HepG2 (cell line): ENCODE measurements around the gene COMMD2. TPM values are rescaled to one million over a fixed set of nuclear protein-coding genes. Genes with fewer than 3 reads are reported as not detected.

ENCODE experiments used
- ATAC-seq: fragments of 200-7000 bp; cut with Tn5 transposase; 3 replicates; pipeline ENCODE4 v1.9.1; 2020; ENCODE audit warnings: mild to moderate bottlenecking, moderate library complexity
- BruUV-seq: library from RNA; stranded (reverse); fragments of 400-500 nt; replicated peaks from 2 replicates; lab custom pipeline; 2021; lab: Mats Ljungman, UMichigan
- CTCF ChIA-PET: fragments of 300-600 bp; formaldehyde crosslinking; extraction: SDS; loops from one replicate; lab custom pipeline; 2021; ENCODE audit warnings: low total read pairs, inconsistent platforms, low intra/inter-chr PET ratio; lab: Yijun Ruan, JAX
- POLR2A ChIA-PET: fragments of 350-600 bp; sonication (Branson Sonifier 250); formaldehyde crosslinking; loops from one replicate; lab custom pipeline; 2020; ENCODE audit warnings: antibody characterized with exemption, inconsistent platforms; lab: Yijun Ruan, JAX
- DNase-seq: peaks from one replicate; pipeline ENCODE4 v3.0.0-alpha.2; 2015; ENCODE audit warnings: low spot score
- FAIRE-seq: peaks from 3 replicates; lab custom pipeline; 2011; peaks lifted over from hg19 to GRCh38; lab: Jason Lieb, UNC
- H2AFZ ChIP-seq: one replicate; pipeline ENCODE4 v1.6.1; 2011; ENCODE audit warnings: low read length, inconsistent platforms
- H3K27ac ChIP-seq: fragments of 300-600 bp; 3 replicates; pipeline ENCODE4 v1.8.0; 2011; ENCODE audit warnings: mixed run types, mild to moderate bottlenecking, mixed read lengths, low read length, inconsistent platforms; ENCODE audit not compliant: insufficient read depth; ENCODE audit errors: extremely low read length
- H3K27me3 ChIP-seq, 2 experiments: fragments of 200-600 bp in 1 of 2; 2 replicates in 1 of 2; 3 replicates in 1 of 2; pipeline versions ENCODE4 v1.6.0 to v1.8.0; 2011; ENCODE audit warnings: low read length in 2 of 2, mild to moderate bottlenecking in 2 of 2, moderate library complexity in 2 of 2, inconsistent platforms in 1 of 2; ENCODE audit not compliant: insufficient read depth in 2 of 2, control insufficient read depth in 1 of 2
- H3K36me3 ChIP-seq, 2 experiments: fragments of 200-600 bp in 1 of 2; replicated peaks in 1 of 2; 2 replicates in 1 of 2; 3 replicates in 1 of 2; pipeline versions ENCODE4 v1.5.1 to v1.8.0; 2011; ENCODE audit warnings: low read length in 2 of 2, inconsistent platforms in 1 of 2; ENCODE audit not compliant: insufficient read depth in 2 of 2, control insufficient read depth in 1 of 2
- H3K4me1 ChIP-seq: 2 replicates; pipeline ENCODE4 v1.5.1; 2012; ENCODE audit warnings: low read length, inconsistent platforms; ENCODE audit not compliant: insufficient read depth
- H3K4me2 ChIP-seq: 2 replicates; pipeline ENCODE4 v1.6.0; 2011; ENCODE audit warnings: low read depth, low read length, inconsistent platforms
- H3K4me3 ChIP-seq, 3 experiments: fragments of 200-600 bp in 1 of 3; sonication (generic), shearing (Covaris generic) in 1 of 3; replicated peaks in 1 of 3; 2 replicates each; pipeline ENCODE4 v1.5.1; 2011 to 2016; ENCODE audit warnings: low read length in 3 of 3, inconsistent platforms in 2 of 3, low read depth in 2 of 3, mild to moderate bottlenecking in 2 of 3, control low read depth in 1 of 3, mixed read lengths in 1 of 3; ENCODE audit not compliant: insufficient read depth in 1 of 3
- H3K79me2 ChIP-seq: one replicate; pipeline ENCODE4 v1.6.1; 2011; ENCODE audit warnings: low read length, inconsistent platforms; ENCODE audit not compliant: insufficient read depth
- H3K9ac ChIP-seq: 2 replicates; pipeline ENCODE4 v1.6.0; 2011; ENCODE audit warnings: mild to moderate bottlenecking, low read depth, low read length, inconsistent platforms; ENCODE audit not compliant: insufficient read depth
- H3K9me3 ChIP-seq: 2 replicates; pipeline ENCODE4 v1.5.1; 2012; ENCODE audit warnings: mild to moderate bottlenecking, low read length
- H4K20me1 ChIP-seq: 2 replicates; pipeline ENCODE4 v1.6.0; 2011; ENCODE audit warnings: inconsistent platforms, mild to moderate bottlenecking, low read length, moderate library complexity; ENCODE audit not compliant: insufficient read depth
- EP300 ChIP-seq, 3 experiments: sonication (generic) in 1 of 3; formaldehyde crosslinking in 1 of 3; IDR thresholded peaks; 2 replicates each; pipeline versions ENCODE4 v1.5.1 to v1.6.1; 2011 to 2020; ENCODE audit warnings: low read depth in 2 of 3, low read length in 2 of 3, borderline replicate concordance in 1 of 3, improper control_type of control experiment in 1 of 3, mild to moderate bottlenecking in 1 of 3, missing genetic modification reagents in 1 of 3, moderate library complexity in 1 of 3
- KDM5A ChIP-seq: fragments of 200-600 bp; sonication (generic); IDR thresholded peaks from 2 replicates; pipeline ENCODE4 v1.7.0; 2018; ENCODE audit warnings: antibody characterized with exemption, mild to moderate bottlenecking, low read length, borderline replicate concordance
- PTBP1 ChIP-seq: fragments of 200-400 bp; formaldehyde crosslinking; IDR thresholded peaks from 2 replicates; pipeline ENCODE4 v1.6.1; 2018; ENCODE audit warnings: low read length, low read depth; ENCODE audit not compliant: poor library complexity, severe bottlenecking
- SRY ChIP-seq: sonication (generic); formaldehyde crosslinking; IDR thresholded peaks from 2 replicates; pipeline ENCODE4 v1.8.0; 2022; ENCODE audit warnings: mild to moderate bottlenecking, missing genetic modification reagents
- ZBTB20 ChIP-seq: sonication (generic); formaldehyde crosslinking; IDR thresholded peaks from 2 replicates; pipeline ENCODE4 v1.8.1; 2023; ENCODE audit warnings: missing genetic modification reagents, low read depth, mild to moderate bottlenecking, borderline replicate concordance
- ZNF503 ChIP-seq: sonication (generic); formaldehyde crosslinking; IDR thresholded peaks from 2 replicates; pipeline ENCODE4 v1.4.0; 2020; ENCODE audit warnings: missing genetic modification reagents
- ZNF572 ChIP-seq: sonication (generic); formaldehyde crosslinking; IDR thresholded peaks from 2 replicates; pipeline ENCODE4 v1.5.1; 2020; ENCODE audit warnings: mild to moderate bottlenecking, missing genetic modification reagents
- ZNF713 ChIP-seq: sonication (generic); formaldehyde crosslinking; IDR thresholded peaks from 2 replicates; pipeline ENCODE4 v1.4.0; 2020; ENCODE audit warnings: mild to moderate bottlenecking, missing genetic modification reagents
- ZNF83 ChIP-seq: sonication (generic); formaldehyde crosslinking; IDR thresholded peaks from 2 replicates; pipeline ENCODE4 v1.4.0; 2020; ENCODE audit warnings: missing genetic modification reagents, mild to moderate bottlenecking, borderline replicate concordance
- in situ Hi-C: cut with HindIII; loops from 2 replicates; pipeline ENCODE4 v1.10.0; 2017; ENCODE audit warnings: low pct_unique_long_range_greater_than_20kb; ENCODE audit not compliant: extremely low pct_ligation_motif_present
- intact Hi-C: fragments of 100-400 bp; cut with micrococcal nuclease; formaldehyde crosslinking; loops from one replicate; pipeline ENCODE4 v1.10.0; 2022; ENCODE audit not compliant: unreplicated experiment
- polyA plus RNA-seq, 8 experiments: library from polyadenylated mRNA; depleted of rRNA in 3 of 8; stranded (reverse) in 7 of 8; unstranded in 1 of 8; fragments of >200 nt; fragmentation: Illumina TruSeq in 4 of 8; extraction: Trizol in 4 of 8; gene quantifications; 2 replicates each; pipeline versions ENCODE4 v1.2.1 to v1.2.3, GENCODE V29; 2011 to 2016; ENCODE audit warnings: low read depth in 4 of 8, missing spikeins in 1 of 8, mixed read lengths in 1 of 8; ENCODE audit not compliant: insufficient read depth in 1 of 8
- total RNA-seq, 5 experiments: library from RNA; depleted of rRNA; stranded (reverse); fragments of >200 nt; fragmentation: Illumina TruSeq; extraction: Trizol; gene quantifications; 2 replicates each; pipeline ENCODE4 v1.2.3, GENCODE V29; 2016; ENCODE audit warnings: low read depth in 1 of 5

The COMMD2 gene
- total and polyA plus RNA-seq, 2 of the 13 experiments (the other 11 are each of a cell fraction or from before 2014, with no cell fraction given), result 33.0 to 57.6 TPM

GRCh38 chr3:149763565-149764195 lies 11.4 kb upstream of the COMMD2 start (continued):
- TF ChIP-seq ZNF503 (CRISPR knock-in tag) (no peak), ZNF572 (CRISPR knock-in tag) (no peak), ZBTB20 (no peak), ZNF83 (no peak)

- Histone ChIP-seq H3K4me1 (peaks cover 25% of the 10 kb centered on the region), H3K4me2 (no peak overlapping the region), H3K36me3 (peaks cover 0 to 2% of the 10 kb centered on the region in 2 experiments; a peak in 1 of 5 replicates), H3K79me2 (peaks cover 15% of the 10 kb centered on the region), H2AFZ (no peak overlapping the region), H3K9ac (no peak overlapping the region), H3K27me3 (peaks cover 0 to 4% of the 10 kb centered on the region in 2 experiments; a peak in 1 of 5 replicates), H3K4me3 (no peak overlapping the region), H4K20me1 (no peaks in the 10 kb centered on the region)
- ATAC-seq (no peak), FAIRE-seq (no peak), DNase-seq (no peak)
- CTCF ChIA-PET, result interaction anchor here (2.1 kb wide), 1 partner anchor 185 kb away, joined by 4 read pairs; no protein-coding TSS in a partner anchor
- POLR2A ChIA-PET, result no interaction called here
- intact Hi-C loops, result loop anchor here (5.0 kb wide), 2 partner anchors 59 to 221 kb away; partner anchors contain the start of gene RNF13
- TF ChIP-seq ZNF713 (CRISPR knock-in tag) (no peak), SRY (no peak), PTBP1 (no peak), EP300 (IDR thresholded peaks at IDR 0.05; ENCODE audit: low read depth in 2 of 2, low read length in 2 of 2) (no peak), EP300 (CRISPR knock-in tag; IDR thresholded peaks at IDR 0.05; ENCODE audit: borderline replicate concordance) (no peak), KDM5A (no peak)
- TF ChIP-seq, all 625 proteins: peak for 0
- BruUV-seq, result no TSS peak
- Histone ChIP-seq H3K27ac (no peak overlapping the region), H3K9me3 (no peaks in the 10 kb centered on the region)
- in situ Hi-C loops, result no loop called here
Observed at GRCh38 chr3:149753717-149754116, 1.4 kb upstream of the COMMD2 start.
